OCI-LY7 (cell line): ENCODE results near the gene G2E3.

Experiments
- EZH2phosphoT487 ChIP-seq: fragments of 200-600 bp; sonication (generic); IDR thresholded peaks from 2 replicates; pipeline ENCODE4 v1.6.1; 2018; ENCODE audit warnings: low read depth, borderline replicate concordance, mild to moderate bottlenecking, mixed run types, antibody characterized with exemption, low read length, moderate library complexity, mixed read lengths
- TF ChIP-seq, protein P1 (sequence below): fragments of 200-600 bp; sonication (generic); conservative IDR thresholded peaks from 2 replicates; pipeline ENCODE4 v1.5.1; 2014; ENCODE audit warnings: mild to moderate bottlenecking, antibody characterized with exemption, low read length, moderate library complexity, mixed read lengths

- TF ChIP-seq, protein P1, sequence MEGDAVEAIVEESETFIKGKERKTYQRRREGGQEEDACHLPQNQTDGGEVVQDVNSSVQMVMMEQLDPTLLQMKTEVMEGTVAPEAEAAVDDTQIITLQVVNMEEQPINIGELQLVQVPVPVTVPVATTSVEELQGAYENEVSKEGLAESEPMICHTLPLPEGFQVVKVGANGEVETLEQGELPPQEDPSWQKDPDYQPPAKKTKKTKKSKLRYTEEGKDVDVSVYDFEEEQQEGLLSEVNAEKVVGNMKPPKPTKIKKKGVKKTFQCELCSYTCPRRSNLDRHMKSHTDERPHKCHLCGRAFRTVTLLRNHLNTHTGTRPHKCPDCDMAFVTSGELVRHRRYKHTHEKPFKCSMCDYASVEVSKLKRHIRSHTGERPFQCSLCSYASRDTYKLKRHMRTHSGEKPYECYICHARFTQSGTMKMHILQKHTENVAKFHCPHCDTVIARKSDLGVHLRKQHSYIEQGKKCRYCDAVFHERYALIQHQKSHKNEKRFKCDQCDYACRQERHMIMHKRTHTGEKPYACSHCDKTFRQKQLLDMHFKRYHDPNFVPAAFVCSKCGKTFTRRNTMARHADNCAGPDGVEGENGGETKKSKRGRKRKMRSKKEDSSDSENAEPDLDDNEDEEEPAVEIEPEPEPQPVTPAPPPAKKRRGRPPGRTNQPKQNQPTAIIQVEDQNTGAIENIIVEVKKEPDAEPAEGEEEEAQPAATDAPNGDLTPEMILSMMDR = no peak
- TF ChIP-seq EZH2phosphoT487 = no peak
These were observed 15.0 kb downstream of the G2E3 start for GRCh38 chr14:30573966-30574365.
